ENCODE results near the gene ZNF710.

GRCh38 chr15:90022905-90023700 lies 22.0 kb downstream of the ZNF710 start:
- TF ChIP-seq ZNF414 (CRISPR knock-in tag; IDR thresholded peaks at IDR 0.05), result no peak
- TF ChIP-seq ELF1 (CRISPR knock-in tag; IDR thresholded peaks at IDR 0.05), result no peak
- TF ChIP-seq ZNF350 (CRISPR knock-in tag; IDR thresholded peaks at IDR 0.05; ENCODE audit: borderline replicate concordance, low read depth), result no peak
- no peak for TF ChIP-seq RXRB (CRISPR knock-in tag; IDR thresholded peaks at IDR 0.05; ENCODE audit: borderline replicate concordance)
- no peak for TF ChIP-seq SP2 (CRISPR knock-in tag; IDR thresholded peaks at IDR 0.05)
- TF ChIP-seq BHLHE40 (IDR thresholded peaks at IDR 0.05; ENCODE audit: low read length), result no peak
- TF ChIP-seq ZNF138 (CRISPR knock-in tag; IDR thresholded peaks at IDR 0.05; ENCODE audit: low read depth), result no peak
- no peak for TF ChIP-seq PBX3 (CRISPR knock-in tag; IDR thresholded peaks at IDR 0.05; ENCODE audit: borderline replicate concordance)

Data from HepG2 (cell line).